HG03520 (cell line): ENCODE results near the gene ARHGEF4.

Experiments used
- ATAC-seq: cut with Tn5 transposase; IDR thresholded peaks from one replicate; pipeline ENCODE4 v1.9.1; 2021; ENCODE audit warnings: mild to moderate bottlenecking, moderate library complexity; ENCODE audit not compliant: unreplicated experiment

The ARHGEF4 gene

DNA sequence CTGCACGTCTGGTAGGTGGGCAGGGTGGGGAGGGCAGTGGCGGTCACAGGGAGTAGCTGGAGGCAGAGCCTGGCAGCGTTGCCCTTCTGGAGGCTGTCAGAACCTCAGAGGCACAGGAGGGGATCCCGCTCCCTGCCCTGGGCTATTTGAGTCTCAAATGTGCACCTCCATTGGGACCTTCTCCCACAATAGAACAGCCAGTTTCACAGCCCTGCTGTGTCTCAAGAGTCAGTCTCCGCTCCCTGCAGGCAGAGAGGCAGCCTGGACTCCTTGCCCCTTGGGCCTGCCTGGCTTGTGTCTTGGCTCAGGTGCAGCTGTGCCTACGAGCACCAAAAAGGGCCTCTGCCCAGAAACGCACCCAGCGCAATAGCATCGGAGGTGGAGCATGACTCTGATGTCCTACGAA lies 199.1 kb downstream of the ARHGEF4 start:
- no peak for ATAC-seq

DNA sequence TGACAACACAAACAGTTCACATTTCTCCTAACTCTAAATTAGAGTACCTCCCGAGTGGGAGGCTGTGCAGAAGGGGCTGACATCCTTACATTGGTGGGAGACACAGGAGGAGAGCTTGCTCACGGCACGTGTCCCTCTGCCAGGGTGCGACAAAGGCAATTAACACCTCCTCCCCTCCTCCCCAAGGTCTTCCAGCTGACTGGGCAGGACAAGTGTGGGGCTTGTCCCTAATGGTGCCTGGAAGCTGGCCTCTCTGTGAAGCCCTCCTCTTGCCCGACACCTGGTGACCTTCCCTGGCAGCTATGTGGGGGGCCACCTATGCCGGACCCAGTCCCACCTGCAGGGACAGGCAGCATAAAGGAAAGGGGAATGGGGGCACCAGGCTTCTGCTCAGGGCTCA lies 199.6 kb downstream of the ARHGEF4 start:
- no peak for ATAC-seq

DNA sequence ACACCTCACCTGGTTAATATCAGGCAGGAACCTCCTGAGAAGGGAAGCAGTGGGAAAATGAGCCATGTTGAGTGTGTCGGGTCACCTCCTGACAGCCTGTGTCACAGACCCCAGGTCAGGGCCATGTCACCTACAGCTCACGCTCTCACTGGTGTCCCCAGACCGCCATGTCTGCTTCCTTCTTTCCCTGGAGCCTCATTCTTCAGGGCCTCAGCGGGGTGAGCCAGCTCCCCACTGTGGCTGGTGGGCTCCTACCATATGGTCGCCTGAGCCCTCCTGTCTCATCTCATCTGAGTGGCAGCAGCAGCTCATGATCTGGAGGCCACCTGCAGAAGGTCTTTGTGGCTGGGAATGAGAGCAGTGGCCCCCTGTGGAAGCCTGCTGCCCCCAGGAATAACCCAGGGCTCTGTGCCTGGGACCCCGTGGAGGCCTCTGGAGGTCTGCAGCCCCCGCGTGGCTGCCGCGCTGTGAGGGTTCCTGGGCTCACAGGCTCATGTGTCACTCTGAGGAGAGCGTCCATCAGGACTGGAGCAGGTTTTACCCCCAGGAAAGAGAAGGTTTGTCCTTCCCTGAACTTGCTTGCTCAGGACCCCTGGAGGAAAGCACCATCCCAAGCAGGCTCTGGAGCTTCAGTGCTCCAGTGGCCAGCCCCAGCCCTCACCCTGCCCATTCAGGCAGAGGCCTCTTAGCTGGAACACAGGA lies 200.1 kb downstream of the ARHGEF4 start:
- no peak for ATAC-seq

DNA sequence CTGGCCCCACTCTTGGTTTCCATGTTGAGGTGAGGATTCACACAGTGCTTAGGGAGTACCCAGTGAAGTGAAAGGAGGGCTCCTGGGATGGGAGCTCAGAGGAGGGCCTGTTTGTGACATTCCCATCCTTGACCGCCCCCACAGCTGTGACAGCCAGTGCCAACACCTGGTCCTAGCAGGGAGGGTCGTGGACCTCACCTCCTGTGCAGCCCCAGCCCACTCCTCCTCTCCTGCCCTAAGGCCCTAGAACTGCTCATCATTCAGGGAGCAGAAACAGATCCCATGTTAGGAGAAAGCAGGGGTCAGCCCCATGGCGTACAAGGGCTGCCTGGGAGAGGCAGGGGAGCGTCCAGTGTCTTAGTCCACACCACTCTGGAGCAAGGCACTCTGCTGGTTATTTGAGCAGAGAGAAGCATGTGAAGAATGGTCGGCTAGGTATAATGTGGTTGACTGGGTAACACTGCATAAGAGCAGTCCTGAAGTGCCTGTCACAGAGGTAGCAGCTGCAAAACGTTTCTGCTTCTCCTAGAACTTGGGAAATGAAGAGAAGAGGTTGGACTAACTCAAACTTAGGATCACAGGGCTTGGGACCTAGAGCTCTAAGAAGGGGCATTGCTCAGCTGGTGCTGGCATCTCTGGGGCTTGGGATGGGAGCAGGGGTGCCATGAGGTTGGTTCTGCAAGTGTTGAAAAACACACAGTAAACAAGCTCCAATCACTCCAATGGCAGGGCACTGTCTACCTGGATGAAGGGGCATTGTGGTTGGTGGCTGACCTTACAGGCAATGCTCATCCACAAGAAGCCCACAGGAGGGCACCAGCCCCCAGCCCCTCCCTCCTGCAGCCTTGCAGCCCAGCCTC lies 200.9 kb downstream of the ARHGEF4 start:
- ATAC-seq: no peak

DNA sequence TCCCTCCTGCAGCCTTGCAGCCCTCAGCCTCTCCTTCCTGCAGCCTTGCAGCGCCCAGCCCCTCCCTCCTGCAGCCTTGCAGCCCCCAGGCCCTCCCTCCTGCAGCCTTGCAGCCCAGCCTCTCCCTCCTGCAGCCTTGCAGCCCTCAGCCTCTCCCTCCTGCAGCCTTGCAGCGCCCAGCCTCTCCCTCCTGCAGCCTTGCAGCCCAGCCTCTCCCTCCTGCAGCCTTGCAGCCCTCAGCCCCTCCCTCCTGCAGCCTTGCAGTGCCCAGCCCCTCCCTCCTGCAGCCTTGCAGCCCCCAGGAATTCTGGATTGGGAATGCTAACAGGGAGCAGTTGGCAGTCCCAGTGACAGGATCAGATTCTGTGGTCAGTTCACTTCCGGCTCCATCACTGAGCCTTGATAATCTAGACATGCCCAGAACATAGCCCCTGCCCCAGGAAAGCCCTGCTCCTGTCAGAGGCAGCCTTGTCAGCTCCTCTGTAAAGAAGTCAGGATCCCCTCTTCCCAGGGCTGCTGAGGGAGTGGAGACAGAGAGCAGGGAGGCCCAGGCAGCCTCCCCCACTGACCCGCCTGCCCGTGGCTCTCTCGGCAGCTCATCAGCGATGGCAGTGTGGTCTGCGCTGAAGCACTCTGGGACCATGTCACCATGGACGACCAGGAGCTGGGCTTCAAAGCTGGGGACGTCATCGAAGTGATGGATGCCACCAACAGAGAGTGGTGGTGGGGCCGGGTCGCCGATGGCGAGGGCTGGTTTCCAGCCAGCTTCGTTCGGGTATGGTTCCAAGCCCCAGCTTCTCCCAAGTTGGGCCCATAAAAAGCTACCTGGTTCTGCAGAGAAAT lies 201.8 kb downstream of the ARHGEF4 start:
- ATAC-seq: no peak

DNA sequence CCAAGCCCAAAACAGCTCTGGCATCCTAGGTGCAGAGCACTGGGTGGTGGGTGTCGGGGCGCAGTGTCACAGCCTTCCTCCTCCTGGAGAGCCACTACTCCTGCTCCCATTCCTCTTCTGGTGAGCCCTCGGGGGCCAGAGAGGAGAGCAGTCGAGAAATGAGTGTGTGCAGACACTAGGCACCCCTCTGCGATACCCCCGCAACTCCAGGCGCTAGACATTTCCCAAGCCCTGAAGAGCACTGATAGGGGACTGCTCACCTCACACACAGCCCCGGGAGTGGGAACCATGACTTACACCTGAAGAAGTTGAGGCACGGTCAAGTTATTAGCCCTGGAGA lies 202.4 kb downstream of the ARHGEF4 start:
- ATAC-seq: no peak

DNA sequence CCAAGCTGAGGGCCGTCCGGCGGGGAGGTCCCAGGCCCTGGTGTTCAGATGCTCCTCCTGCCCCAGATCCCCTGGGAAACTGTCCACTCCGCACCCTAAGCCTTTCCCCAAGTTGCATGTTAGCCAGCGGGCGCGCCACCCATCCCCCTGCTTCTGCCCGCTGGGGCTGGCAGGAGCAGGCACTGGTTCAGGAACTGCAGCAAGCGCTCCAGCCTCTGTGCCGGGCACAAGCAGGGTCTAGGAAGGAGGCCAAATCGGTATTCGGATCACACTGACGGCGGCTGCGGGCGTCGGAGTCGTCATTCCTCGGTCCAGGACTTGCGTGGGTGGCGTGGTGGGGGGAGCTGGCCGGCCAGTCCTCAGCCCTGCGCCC lies 202.8 kb downstream of the ARHGEF4 start:
- ATAC-seq: no peak

DNA sequence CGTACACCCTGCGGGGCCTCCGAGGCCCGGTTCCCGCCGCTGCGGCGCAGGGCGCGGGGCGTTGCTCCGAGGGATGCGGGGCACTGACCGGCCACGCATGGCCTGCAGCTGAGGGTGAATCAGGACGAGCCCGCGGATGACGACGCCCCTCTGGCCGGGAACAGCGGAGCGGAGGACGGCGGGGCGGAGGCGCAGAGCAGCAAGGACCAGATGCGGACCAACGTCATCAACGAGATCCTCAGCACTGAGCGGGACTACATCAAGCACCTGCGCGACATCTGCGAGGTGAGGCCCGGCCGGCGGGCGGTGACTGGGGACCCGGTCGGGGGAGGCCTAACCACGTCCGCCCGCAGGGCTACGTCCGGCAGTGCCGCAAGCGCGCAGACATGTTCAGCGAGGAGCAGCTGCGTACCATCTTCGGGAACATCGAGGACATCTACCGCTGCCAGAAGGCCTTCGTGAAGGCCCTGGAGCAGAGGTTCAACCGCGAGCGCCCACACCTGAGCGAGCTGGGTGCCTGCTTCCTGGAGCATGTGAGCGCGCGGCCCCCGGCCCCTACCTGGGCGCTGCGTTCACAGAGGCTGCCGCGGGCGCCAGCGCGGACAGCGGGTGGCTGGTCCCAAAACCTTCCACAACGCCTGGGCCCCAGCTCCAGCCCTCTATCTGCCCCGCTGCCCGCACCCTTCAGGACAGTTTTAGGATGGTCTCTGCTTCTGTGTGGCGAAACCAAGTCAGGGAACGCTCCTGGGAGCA lies 203.4 kb downstream of the ARHGEF4 start:
- ATAC-seq: no peak

DNA sequence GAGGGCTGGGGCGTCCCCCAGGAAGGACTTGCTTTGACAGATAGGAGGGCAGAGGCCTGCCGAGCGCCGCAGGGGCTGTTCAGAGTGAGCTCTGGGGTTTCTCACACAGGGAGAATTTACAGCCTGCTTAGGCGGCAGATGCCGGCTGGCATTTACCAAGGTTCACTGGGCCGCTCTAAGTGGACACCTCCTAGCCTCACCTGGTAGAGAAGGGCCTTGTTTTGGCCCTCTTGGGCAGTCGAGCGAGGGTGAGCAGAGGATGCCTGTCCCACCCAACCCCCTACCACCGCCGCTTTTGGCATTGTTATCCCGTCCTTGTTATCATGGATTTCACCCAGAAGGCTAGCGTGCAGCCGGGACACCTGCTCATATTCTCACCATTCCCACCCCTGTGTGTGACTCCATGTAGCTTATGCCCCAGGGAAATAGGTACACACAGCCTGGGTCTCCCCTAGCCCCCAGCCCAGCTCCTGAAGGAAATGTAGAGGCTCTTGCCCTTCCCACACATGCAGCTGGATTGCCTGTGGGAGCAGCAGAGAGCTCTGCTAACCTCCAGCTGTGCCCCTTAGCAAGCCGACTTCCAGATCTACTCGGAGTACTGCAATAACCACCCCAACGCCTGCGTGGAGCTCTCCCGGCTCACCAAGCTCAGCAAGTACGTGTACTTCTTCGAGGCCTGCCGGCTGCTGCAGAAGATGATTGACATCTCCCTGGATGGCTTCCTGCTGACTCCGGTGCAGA lies 204.1 kb downstream of the ARHGEF4 start:
- no peak for ATAC-seq

DNA sequence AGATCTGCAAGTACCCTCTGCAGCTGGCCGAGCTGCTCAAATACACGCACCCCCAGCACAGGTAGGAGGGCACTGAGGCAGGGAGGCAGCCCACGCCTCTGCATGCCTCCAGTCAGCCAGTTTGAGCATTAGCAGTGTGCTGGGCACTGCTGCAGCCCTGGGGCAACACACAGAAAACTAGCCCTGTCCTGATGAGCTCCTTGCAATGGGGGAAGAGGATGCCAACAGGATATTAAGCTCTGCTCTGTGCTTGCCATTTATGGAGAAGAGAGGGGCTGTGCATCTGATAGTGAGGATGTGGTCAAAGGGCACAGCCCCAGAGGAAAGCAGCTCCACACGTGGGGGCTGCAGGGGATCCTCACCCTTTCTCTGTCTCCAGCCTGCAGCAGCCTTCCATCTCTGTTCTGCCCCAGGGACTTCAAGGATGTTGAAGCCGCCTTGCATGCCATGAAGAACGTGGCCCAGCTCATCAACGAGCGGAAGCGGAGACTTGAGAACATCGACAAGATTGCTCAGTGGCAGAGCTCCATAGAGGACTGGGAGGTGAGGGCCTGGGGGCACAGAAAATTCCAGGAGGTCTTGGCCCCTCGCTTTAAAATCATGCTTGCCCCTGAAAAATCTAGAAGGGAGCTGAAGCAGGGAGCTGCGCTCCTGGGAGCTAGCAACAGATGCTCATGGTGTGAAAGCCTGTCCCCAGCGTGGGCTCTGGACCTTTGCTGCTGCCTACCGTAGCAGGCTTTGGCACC lies 204.9 kb downstream of the ARHGEF4 start:
- no peak for ATAC-seq

DNA sequence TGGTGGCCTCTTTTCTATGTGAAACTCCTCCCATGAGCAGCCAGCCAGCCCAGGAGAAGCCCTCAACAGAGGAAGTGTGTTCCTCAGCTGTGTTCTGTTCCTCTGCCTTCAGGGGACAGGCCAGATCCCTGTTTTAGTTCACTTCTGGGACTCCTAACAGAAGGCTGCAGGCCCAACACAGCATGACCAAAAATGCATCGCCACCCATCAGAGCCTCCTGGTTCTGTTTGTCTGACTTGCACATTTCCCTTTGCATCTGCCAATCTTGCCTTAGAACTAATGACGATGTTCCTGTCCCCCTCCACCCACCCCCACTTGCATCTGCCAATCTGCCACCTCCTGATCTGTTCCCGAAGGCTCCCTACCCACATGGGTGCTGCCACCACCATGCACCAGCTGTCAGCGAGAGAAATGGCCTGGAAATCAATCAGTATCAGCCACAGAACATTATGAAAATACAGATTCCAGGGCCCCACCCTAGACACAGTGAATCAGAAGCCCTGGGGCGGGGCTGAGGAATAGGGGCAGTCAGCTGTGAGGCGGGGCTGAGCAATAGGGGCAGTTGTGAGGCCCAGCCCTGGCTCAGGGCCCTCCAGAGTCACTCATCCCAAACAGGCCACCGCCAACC lies 205.5 kb downstream of the ARHGEF4 start:
- no peak for ATAC-seq

DNA sequence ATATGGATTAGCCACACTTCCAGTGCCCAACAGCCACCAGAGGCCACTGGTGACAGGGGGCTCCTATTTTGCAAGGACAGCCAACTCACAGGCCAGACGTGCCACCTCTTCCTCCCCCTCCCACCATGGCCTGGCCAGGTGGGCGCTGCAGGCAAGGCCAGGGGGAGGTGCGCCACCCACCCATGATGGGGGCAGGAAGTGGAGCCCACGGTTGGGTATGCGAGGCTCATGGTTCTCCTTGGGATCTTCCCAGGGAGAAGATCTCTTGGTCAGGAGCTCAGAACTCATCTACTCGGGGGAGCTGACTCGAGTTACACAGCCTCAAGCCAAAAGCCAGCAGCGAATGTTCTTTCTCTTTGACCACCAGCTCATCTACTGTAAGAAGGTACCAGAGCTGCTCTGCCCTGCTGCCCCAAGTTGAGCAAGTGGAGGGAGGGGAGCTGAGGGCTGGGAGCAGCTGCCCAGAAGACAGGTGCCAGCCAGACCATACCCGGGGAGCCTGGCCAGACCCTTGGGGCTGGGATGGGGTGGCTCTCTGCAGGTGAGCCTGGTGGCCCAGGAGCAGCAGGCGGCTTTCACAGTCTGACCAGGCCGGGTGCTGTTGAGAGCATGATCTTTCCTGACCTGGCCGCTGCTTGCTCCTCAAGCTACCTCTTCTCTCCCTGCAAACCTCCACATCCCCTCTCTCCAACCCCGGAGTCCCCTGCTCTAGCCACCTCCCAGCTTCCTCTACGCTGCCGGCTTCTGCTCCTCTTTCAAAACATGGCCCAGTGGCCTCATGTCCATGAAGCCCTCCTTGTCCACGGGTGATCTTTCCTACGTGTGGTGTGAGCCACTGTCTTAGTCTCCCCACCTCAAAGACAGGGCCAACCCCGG lies 206.7 kb downstream of the ARHGEF4 start:
- ATAC-seq: no peak

DNA sequence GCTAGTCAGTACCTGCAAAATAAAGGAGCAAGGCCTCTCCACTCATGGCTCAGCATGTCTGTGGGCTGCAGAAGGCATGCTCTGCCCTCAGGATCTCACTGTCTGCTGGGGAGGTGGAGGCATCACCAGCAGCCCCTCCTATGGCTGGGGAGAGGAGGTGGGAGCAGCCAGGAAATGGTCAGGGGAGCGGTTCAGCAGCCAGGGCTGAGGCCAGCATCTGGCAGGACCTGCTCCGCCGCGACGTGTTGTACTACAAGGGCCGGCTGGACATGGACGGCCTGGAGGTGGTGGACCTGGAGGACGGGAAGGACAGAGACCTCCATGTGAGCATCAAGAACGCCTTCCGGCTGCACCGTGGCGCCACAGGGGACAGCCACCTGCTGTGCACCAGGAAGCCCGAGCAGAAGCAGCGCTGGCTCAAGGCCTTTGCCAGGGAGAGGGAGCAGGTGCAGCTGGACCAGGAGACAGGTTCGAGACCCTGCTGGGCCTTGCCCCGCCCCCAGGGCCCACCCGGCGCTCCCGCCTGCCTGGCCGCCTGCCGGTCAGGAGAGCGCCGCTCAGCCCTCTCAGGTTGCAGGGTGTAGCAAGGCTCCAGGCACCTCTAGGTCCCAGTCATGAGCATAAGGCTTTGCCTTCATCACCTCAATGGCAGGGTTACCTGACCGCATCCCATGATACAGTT lies 207.5 kb downstream of the ARHGEF4 start:
- ATAC-seq: no peak

DNA sequence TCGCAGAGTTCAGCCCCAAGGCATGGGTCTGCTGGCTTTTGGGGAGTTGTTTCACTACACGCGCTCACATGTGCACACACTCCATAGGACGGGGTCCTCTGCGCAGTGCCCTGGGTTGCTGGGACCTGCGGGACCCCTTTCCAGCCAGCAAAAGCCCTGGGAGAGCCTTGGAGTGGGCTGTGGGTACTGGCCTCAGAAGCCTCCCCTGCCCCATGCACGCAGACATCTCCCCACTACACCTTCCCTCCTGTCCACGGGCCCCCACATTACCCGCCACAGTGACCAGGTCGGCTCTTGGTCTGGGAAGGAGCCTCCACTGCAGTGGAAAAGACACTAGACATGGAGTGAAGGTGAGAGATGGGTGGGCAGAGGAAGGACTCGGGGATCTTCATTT lies 208.0 kb downstream of the ARHGEF4 start:
- ATAC-seq: no peak

DNA sequence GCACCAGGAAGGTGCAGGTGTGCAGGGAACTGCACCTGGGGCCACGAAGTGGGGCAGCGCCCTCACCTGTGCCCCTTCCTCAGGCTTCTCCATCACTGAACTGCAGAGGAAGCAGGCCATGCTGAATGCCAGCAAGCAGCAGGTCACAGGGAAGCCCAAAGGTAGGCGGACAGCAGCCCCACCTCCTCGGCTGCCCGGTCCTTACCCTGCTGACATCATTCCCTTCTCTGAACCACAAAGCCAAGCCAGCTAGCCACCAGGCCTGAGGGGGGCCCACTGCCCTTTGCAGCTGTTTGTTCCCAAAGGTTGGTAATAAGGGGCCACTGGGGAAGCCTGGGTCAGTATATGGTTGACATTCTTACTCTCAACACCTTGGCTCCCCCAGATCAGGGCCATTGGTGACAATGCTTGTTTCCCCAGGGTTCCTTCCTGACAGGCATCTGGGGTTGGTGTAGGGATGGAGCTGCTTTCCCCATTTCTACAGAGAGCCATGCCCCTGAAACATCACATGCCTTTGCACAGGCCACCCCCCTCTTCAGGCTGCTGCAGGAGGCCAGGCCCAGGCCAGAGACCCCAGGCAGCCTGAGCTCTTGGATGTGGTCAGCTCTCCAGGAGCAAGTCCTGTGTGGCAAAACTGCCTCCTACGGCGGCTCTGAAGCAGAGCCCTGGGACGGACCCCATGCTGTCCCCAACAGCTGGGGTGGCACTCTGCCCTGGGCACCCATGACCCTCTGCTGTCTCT lies 208.7 kb downstream of the ARHGEF4 start:
- ATAC-seq: no peak

DNA sequence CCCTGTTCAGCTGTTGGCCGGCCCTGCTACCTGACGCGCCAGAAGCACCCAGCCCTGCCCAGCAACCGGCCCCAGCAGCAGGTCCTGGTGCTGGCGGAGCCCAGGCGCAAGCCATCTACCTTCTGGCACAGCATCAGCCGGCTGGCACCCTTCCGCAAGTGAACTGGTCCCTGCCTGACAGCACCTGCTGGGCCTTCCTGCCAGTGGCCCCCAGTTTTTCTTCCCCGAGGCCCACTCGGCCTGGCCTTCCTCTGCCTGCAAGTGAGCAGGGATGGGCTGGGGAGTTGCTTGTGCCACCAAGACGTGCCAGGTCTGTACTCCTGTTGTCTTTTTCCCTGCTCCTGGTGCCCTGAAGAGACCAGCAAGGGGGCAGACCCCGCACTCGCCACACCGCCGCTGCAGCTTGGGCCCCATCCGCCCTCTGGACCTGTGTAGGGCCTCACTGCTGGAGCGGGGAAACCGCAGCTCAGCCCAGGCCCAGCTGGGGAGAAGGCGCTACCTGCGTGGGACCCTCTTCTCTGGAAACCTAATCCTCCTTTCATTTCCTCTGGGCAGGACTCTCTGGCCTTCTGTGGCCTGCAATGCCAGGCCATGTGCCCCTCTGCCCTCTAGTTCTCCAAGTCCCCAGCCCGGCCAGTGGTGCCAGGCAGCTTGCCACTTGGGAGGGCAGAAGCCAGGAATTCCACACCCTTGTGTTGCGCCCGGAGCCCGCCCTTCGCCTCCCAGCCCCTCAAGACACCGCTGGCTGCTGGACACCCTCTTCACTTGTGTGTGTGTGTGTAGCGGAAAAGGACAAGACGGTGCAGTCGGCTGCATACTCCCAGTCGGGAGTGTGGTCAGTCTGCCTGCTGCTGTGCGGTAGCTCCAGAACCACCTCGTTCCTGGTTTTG lies 209.6 kb downstream of the ARHGEF4 start:
- ATAC-seq: no peak
